Hypothalamus (tissue), 51 donors: Measurements from ENCODE around the gene TWF1.
"Not testable (repeated sequence)": the region's sequence is repeated elsewhere in the genome, so short reads cannot be mapped to it uniquely, and the experiment has no call there.

ENCODE experiments used
- DNase-seq, 51 donors: peaks; one replicate each; lab custom pipeline; 2025; lab: John Stamatoyannopoulos, UW

TWF1 gene

GRCh38 chr12:43806737-43807072, 588 bp upstream of the TWF1 start:
- DNase-seq, result no peak

- DNase-seq, result peak in 1 of 51 donors; percentile 81
These were observed 813 bp downstream of the TWF1 start for GRCh38 chr12:43805149-43805859.

GRCh38 chr12:43797561-43798217, 8.4 kb downstream of the TWF1 start:
- DNase-seq, result no peak

- no peak for DNase-seq
These were observed 10.3 kb downstream of the TWF1 start for GRCh38 chr12:43795716-43796280.

GRCh38 chr12:43789941-43790340, 16.2 kb downstream of the TWF1 start:
- no peak for DNase-seq

- no peak for DNase-seq
These were observed 19.0 kb downstream of the TWF1 start for GRCh38 chr12:43786899-43787693.

- peak in 1 of 51 donors; percentile 6 for DNase-seq
These were observed 29.6 kb downstream of the TWF1 start for GRCh38 chr12:43776498-43776897.

- DNase-seq, result no peak
These were observed 39.8 kb downstream of the TWF1 start for GRCh38 chr12:43766291-43766690.

- DNase-seq, result no peak
These were observed 41.6 kb downstream of the TWF1 start for GRCh38 chr12:43764528-43764927.

GRCh38 chr12:43763769-43764168, 42.3 kb downstream of the TWF1 start:
- no peak for DNase-seq

- no peak for DNase-seq
These were observed 43.5 kb downstream of the TWF1 start for GRCh38 chr12:43762596-43762995.

- no peak for DNase-seq
These were observed 44.6 kb downstream of the TWF1 start for GRCh38 chr12:43761500-43761899.

GRCh38 chr12:43760396-43760795, 45.7 kb downstream of the TWF1 start:
- DNase-seq, result no peak

- DNase-seq, result peak; percentile 31 to 96 (median 89)
These were observed 47.2 kb downstream of the TWF1 start, which contains the start of the genes IRAK4 and PUS7L for GRCh38 chr12:43758728-43759563. TSS of gene IRAK4 (plus strand) at chr12:43758951. CDS start at chr12:43768112, 9,161 bp downstream. TSS of gene PUS7L (minus strand) at chr12:43758790. CDS start at chr12:43755245, 3,545 bp downstream.

- peak in 24 of 51 donors; percentile 4 to 65 (median 46) for DNase-seq
These were observed 47.8 kb downstream of the TWF1 start for GRCh38 chr12:43758247-43758727.

- DNase-seq, result no peak
These were observed 52.1 kb downstream of the TWF1 start for GRCh38 chr12:43754015-43754414.

GRCh38 chr12:43751360-43751759, 54.8 kb downstream of the TWF1 start:
- DNase-seq, result not testable (repeated sequence)

GRCh38 chr12:43750814-43751213, 55.3 kb downstream of the TWF1 start:
- no peak for DNase-seq

- no peak for DNase-seq
These were observed 57.1 kb downstream of the TWF1 start for GRCh38 chr12:43749016-43749415.

GRCh38 chr12:43744826-43745225, 61.3 kb downstream of the TWF1 start:
- no peak for DNase-seq
